GM19025 (cell line): ENCODE data around the gene MAP2K5.

Source experiments
- ATAC-seq: cut with Tn5 transposase; IDR thresholded peaks from one replicate; pipeline ENCODE4 v1.9.1; 2021; ENCODE audit warnings: mild to moderate bottlenecking, low read depth, moderate library complexity; ENCODE audit not compliant: unreplicated experiment

Gene MAP2K5

DNA sequence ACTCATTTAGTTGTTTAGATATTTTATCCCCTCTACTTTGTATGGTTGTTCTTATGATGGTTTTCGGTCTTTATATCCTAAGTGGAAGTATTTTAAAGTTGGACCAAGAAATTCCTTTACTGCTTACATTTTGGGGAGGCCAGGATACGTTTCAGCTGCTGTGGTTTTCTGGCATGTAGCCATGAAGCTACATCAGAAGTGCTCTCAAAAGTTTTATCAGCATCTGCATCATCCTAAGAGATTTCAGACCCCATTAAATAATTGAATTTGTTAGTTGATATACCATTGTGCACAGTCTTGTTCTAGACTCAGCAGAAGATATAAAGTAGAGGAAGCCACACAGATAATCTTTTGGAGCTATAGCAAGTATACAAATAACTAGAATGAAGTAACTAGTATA lies 232.7 kb downstream of the MAP2K5 start:
- no peak for ATAC-seq

DNA sequence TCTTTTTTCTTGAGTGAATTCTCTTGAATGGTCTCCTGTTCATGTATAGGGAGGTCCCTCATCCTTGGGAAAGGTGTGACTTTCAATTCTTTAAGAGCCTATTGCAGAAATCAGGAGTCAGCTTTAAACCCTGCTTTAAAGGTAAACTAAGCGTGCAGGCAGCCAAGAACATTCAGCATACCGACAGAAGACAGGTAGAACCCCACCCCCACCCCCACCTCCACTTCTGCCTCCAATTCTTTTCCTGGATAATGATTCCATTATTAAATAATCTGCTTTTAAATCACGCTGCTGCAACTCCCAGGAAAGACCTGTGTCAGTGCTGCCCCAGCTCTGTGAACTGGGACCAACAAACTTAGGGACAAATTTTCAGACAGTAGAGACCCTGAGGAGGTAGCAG lies 233.5 kb downstream of the MAP2K5 start:
- ATAC-seq: no peak

DNA sequence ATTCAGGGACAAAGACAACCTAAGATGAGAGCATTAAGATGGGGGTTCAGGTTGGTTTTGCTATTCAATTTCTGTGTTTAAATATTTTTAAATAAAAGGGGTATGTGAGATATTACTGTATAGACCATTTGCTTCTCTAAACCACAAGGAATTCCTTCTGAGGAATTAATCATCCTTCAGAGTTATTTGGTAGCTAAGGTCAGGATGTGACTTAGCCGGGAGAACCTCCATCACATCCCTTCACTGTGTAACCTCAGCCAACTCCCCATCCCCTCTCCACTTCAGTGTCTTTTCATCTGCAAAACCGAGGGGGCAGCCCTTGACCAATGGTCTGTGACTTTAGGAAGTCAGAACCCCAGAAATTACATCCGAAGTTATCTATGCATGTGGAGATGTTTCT lies 234.1 kb downstream of the MAP2K5 start:
- no peak for ATAC-seq

DNA sequence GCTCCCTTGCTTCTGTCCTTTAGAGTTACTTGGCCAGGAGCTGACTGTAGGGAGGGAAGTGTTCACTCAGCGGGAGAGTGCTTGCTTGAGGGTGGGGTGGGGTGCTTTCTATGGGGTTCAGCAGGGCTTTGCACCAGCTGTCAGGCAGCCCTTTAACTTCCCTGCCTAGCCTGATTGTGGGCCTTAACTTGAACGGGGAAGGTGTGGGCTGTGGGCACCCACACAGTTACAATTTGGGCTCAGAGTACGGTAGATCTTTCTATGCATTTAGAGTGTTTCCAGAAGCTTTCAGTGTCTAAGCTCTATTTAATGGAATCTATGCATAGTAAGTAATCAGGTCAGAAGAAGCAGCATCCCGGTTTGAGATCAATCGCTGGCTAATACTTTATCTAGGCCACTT lies 234.6 kb downstream of the MAP2K5 start:
- no peak for ATAC-seq

DNA sequence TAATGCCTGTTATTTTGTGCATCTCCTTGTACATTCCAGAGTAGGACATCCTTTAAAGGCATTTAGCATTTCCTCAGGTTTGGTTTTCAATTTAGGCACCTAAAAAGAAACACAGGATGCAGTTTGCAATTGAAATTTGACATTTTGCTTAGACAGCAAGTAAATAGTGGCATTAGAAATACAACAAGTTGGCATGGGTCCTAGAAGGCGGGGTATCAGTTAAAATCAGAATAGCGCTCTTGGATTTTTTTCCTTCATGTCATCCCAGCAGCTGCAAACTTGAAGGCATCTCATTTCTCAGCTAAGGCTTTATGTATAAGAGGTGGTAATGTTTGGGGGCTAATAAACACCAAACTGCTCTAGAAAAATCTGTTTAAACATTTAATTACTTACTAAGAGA lies 235.3 kb downstream of the MAP2K5 start:
- ATAC-seq: no peak

DNA sequence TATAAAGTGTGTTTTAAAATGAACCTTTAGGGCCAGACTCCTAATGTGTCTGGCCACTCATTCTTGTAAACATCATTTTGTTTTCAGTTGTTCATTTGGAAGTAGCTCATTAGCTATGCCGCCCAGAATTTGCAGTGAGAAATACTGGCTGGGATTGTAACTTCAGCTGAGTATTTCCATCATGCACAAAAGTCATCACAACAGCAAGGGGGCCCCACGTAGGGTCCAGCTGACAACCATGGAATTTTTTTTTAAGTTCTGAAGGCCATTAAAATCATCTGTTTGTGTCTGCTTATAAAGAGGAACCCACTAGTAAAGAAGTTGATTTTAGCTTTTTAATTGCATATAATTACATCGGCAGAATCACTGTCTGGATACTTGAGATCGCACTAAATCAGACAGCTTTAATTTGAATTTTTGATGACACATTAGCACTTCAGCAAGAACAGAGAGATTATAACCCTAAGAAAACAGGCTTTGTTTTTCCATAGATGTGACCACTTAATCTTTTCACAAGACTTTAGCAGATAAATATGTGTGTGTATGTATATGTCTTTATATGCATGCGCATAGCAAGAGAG lies 236.6 kb downstream of the MAP2K5 start:
- no peak for ATAC-seq

DNA sequence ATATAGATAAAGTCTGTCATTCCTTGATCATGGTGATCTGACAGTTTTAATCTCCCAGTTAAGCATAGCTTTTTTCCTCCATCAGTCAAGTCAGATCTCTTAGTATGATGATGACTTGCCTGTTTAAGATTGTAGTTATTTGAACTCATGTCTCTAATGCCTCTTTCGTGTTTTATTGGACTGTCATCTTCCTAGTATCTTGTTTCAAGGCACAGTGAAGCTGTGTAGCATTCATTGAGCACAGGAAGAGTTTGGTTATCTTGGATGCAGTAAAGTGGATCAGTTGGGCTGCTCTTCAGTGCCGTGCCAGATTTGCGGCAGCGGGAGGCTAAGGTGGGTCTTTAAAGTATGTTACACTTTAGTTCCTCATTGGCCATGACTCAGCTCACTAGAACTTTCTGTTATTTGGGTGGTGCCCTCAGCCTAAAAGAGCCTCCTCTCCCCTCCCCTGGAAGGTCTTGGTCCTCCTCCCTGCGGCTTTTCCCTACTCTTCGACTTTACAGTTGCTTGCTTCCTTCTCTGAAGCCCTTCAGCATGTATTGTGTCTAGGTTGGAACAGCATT lies 237.1 kb downstream of the MAP2K5 start:
- ATAC-seq: no peak

DNA sequence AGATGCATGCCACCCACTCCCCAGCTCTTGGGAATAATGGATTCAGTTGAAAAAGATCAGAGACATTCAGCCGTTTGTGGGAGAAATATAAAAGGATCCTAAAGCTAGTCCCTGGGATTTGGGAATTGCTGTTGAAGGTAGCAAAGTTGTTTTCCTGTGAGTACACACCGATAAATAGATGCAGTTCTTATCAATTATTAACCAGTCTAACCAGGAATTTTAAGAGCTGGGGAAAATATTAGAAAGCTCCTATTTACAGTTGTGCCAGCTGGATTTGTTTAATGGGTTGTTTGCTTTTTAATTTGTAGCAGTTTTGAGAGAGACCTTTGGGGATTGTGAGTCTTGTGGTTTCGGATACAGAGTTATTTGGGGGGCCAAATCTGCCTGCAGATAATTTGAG lies 238.6 kb downstream of the MAP2K5 start:
- ATAC-seq: no peak

DNA sequence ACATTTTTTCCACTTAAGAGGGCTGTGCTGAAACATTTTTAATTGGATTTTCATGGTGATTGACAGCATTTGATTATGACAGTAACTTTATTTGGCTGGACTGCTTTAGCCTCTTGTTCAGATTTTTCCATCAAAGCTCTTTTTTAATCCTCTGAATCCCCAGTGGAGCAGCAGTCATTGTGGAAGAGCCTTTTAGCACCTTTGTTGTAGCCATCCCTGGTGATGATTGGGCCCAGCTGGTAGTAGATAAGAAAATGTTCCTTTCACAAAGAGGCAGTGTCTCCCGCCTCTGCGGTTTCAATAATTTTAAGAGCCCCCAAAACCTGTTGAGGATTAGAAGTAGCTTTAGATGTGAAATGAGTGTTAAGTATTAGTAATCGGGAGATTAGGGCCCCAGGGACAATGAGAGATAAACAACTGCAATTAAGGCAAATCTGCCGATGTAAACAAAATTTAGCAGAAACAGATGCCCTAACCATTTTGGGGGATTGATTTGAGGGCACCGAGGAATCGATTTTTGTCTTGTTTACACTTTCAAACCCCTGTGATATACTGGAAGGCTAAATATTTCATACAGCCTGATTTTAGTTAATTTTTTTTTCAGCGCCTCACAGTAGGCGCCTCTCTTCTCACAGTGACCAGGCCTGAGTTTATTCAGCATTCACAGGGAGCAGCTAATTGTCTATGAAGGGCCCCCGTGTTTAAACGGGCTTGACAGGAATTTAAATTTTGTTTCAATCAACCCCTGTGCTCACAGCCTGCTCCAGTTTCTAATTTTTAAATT lies 239.6 kb downstream of the MAP2K5 start:
- no peak for ATAC-seq

DNA sequence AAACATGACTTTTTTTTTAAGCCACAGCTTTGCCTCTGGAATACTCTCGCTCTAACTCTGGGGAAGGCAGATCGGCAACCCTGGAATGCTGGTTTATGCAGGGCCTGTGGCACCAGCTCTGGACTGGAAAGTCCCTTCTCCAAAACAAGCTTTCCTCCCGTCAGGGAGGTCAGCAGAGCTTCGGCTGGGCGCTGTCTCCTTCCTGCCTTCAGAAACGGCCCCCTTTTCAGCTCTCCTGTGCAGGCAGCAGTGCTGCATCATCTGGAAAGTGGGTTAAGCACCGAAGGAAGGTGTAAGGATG lies 240.1 kb downstream of the MAP2K5 start:
- ATAC-seq: no peak

DNA sequence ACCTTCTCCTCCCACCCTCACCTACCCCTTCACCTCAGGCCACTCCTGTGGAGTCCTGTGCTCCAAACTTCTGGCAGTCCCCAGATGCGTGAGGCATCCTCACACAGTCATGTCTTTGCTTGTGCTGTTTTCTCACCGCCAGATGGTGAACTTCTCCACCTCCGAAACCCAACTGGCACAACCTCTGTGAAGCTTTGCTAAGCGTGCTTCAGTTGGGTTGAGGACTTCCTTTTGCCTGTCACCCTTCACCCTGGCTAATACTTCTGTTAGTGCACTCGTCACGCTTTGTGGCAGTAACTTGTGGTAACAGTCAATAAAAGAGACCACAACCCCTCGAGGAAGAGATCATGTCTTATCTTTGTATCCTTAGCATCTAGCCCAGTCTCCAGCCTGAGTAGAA lies 240.8 kb downstream of the MAP2K5 start:
- ATAC-seq: no peak

DNA sequence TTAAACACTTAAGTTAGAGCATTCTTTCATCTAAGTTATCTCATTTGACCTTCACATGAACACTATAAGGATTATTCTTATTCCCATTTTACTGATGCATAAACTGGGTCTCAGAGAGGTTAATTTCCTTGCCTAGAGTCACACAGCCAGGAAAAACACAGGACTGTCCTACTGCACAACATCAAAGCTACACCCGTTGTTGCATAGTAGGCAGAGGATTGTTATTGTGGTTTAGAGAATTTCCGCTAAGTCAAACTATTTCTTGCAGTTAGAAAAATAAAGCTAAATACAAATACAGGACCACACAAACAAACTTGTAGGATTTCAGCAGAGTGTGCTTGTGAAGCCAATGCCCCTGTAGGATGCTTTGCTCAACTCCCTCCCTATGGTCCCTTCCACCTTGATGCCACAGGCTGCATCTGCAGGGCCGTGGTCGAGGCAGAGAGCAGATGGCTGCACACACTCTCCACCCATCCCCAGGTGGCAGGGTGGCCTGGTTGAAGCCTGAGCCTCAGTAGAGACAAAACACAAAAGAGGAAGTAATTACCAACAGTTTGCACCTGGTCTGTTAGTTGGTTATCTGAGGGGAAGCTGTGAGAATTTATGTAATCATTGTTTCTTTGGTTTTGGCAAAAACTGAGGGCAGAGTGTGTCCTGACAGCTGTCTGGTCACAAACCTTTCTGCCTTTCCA lies 241.7 kb downstream of the MAP2K5 start:
- peak; percentile 88 for ATAC-seq

DNA sequence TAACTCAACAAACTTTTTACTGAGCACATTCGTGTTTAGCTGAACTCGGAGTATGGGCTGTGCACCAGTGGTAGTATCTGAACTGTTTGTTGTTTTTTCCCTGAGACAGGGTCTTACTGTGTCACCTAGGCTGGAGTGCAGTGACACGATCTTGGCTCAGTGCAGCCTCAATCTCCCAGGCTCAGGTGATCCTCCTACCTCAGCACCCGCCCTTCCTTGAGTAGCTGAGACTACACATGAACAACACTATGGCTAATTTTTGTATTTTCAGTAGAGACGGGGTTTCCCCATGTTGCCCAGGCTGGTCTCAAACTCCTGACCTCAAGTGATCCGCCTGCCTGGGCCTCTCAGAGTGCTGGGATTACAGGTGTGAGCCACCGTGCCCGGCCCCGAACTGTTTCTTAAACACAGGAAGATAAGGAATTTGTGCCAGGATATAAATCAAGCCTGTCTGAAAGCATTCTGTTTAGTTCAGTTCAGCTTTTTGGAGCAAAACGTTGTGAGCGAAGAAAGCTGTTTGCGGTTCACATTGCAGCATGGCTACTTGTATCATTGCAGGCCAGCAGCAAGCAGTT lies 242.4 kb downstream of the MAP2K5 start:
- ATAC-seq: peak; percentile 17

DNA sequence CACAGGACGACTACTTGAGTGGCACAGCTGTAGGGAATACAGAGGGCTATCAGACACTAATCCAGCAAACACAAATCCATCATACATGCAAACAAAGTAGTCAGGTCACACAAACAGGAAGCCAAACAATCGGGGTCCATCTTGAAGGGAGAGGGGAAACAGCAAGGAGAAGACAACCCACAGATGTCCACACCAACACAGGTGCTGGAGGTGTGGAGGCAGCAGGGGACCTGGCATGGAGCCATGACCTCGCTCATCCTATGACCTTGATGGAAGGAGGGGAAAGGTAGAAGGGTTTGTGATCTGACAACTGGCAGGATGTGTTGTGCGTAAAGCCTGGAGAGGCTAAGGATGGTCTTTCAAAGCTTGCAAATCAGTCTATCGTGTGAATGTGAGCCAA lies 242.9 kb downstream of the MAP2K5 start:
- no peak for ATAC-seq

DNA sequence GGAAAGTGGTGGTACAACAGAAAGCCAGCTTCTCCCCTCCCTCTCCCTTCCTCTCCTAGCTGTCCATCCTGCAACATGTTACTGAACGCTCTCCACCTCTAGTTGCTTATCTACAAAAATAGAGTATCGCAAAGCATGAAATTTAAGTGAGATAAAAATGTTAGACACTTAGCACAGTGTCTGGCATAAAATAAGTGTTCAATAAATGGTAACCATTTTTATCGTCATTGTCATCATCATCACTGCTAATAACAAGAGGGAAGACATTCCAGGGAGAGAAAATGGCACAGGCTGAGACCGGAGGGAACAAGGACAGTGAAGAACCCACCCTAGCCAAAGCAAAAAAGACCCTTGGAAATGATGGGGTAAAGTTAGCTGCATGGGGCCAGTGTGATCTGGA lies 244.1 kb downstream of the MAP2K5 start:
- no peak for ATAC-seq

DNA sequence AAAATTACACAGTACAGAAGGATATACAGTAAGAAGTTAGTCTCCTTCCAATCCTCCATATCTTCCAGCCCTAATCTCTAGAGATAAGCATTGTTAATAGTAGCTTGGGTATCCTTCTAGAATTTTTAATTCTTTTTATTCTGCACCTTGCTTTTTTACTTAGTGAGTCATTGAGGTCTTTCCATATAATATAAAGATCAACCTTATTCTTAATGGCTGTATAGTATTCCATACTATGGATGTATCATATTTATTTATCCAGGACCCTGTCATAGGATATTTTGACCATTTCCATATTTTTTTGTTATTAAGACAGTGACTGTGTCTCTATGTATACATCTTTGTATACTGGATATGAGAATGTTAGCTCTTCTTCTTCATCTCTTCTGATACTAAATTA lies 246.5 kb downstream of the MAP2K5 start:
- ATAC-seq: no peak

DNA sequence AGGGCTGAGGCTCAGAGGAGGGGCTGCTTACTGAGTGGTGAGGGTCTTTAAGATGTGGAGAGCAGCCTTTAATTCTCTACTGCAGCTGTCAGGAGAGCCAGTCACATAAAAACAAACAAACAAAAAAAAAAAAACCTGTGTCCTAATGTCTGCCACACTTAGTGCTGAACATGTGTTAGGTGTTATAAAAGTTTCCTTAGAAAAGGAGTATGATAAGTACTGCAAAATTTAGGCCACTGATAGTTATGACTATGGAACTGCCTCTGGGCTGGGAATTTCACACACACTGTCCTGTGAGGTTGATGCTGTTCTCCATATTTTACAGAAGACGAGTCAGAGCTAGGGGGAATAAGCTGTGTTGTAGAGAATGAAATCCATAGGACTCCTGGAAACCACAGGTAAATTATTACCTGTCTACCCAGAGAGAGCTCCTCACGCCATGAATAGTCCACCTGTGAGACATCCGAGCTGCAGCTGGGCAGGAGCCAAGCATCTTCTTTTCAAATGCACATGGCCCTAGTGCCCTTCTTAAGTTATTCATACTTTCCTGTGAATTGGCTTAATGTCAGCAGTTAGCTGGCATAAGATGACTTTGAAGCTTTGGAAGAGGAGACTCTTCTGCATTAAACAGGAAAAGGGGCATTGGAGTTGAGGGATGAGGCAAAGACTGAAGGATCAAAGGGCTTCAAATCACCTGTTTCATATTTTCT lies 248.3 kb downstream of the MAP2K5 start:
- ATAC-seq: no peak

DNA sequence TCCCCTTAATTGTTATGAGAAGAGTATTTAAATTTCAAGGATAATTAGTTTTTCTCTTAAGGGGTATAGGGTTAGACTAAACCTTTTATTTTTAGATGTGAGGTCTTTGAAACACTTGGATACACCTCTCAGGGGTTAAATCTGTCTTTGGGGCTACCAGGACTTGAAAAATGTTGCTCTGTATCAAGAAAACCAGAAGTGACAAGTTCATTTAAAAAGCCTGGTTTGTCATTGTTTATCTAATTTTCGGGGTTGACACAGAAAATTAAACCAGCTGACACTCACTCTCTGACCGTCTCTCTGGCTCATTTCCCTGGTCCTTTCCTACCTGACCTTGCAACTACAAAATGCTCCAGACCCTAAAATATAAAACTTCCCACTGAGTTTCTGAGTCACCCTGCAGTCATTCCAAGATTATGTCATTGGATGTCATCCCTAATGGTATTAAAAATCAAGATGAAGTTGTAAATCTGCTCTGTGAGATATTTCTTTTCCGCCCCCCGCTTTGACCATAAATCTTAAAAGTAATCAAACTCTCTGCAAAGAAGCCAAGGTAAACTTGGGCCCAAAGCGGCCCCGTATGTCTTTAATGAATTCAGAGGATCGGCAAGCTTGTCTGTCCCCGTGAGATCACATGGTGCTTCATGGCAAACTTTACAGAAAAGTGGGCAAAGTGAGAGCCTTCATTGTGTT lies 249.9 kb downstream of the MAP2K5 start:
- ATAC-seq: no peak

DNA sequence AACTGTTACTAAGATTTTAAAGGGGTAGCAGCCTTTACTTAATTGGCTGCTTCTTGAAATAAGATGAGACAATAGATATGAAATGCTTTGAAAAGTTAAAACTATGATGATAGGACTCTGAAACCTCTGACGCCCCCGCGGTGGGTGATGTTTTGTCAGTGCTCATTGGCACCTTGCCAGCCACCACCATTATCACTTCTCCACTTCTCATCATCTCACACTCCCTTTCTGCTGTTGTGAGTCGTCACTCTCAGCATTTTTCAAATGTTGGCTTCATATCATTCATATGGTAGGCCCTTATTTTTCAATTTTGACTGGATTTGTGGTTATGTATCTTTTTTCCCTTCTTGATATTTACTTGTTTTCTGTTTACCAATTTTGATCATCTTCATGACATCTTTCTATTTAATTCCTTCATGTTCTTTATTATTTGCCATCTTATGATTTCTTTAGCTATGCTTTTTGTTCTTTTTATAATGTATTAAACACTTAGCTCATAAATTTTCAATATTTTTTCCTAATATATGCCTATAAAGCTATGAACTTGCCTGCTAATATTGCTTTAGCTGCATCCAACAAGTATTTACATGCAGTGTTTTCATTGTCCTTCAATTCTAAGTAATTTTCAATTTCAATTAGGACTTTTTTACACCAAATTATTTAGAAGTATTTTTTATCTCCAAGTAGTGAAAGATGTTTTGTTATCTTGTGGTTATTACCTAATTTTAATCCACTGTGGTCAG lies 252.5 kb downstream of the MAP2K5 start:
- ATAC-seq: no peak
